Inflammatory macrophage treated with lipopolysaccharide for 1 hour (primary cell): ENCODE measurements around the gene CPA4.

Experiments used
- DNase-seq, 2 donors: peaks; one replicate each; pipeline ENCODE4 v3.0.0-alpha.2; 2020 to 2022

The CPA4 gene

GRCh38 chr7:130346177-130346905, 53.4 kb downstream of the CPA4 start:
- peak in 1 of 2 donors; percentile 24 for DNase-seq

- no peak for DNase-seq
Observed at GRCh38 chr7:130346941-130347340, 54.0 kb downstream of the CPA4 start.

DNA sequence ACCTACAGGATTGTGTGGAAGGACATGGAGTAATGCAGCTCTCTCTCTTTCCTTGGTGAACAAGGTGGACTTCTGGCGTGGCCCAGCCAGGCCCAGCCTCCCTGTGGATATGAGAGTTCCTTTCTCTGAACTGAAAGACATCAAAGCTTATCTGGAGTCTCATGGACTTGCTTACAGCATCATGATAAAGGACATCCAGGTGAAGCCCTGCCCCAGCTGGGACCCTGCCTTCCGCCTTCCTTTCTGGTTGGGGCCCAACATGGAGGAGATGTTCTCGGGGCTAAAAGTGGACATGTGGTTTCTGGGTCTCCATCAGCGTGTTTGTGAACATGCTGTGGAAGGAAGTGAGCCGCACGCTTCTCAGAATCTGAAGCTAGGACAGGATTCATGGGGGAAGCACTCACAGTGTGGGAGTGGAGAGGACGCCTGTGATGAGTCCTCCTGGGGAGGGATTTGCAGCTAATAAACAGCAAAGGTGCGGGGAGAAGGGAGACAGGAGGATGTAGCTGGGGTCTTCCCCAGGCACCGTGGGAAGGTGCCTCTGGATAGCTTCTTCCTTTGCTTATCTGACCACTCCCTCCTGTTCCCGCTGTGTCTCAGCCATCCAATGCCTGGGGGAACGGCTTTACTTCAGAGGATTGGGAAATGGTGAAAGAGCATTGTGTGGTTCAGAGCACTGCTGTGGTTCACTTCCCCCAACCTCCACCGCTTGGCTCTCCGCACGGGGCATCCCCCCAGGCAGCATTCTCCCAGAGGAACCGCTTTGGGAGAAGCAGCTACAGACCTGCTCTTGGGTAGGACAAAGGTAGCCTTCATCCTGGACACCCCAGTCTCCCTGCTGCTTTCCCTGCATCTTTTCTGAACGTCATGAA, 57.2 kb downstream of the CPA4 start:
- peak; percentile 22 to 52 for DNase-seq

GRCh38 chr7:130350945-130351790, 58.2 kb downstream of the CPA4 start:
- DNase-seq: peak; percentile 14 to 27

- DNase-seq: no peak
Observed at GRCh38 chr7:130351791-130352090, 58.8 kb downstream of the CPA4 start.

DNA sequence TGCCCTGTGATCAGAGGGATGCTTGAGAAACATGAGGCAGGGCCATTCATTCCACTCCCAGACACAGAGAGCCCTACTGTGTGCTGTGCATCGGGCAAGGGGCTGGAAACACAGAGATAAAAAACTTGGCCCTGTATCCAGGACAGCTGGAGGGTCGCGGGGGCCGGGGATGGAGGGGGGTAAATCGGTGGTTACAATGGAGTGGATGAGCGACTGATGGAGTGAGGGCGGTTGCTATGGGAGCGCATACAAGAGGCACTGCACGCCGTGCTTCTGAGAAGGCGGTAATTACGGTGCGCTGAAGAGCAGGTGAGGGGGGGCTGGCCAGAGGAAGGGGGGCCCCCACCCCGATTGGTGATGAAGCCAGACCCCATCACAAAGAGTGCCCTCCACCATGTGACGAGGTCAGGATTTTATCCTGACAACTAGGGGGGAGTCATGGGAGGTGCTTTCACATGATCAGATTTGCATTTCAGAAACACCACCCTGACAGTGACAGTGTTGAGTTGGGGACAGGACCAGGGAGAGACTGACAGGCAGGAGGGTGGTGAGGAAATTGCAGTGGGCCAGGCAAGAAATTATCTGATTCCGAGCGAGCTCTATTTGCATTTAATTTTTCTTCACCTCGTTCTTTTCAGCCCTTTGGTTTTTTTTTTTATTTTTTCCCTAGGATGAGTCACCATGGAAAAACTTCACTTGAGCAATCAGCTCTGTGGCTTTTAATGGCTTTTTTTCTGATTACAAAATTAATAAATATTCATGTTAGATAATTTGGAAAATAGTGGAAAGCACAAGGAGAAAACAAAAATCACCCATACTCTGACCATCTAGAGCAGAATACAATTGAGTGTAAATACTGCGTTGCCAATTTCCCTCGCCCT, 59.5 kb downstream of the CPA4 start:
- DNase-seq: peak; percentile 30 to 34

- DNase-seq: no peak
Observed at GRCh38 chr7:130353196-130353595, 60.2 kb downstream of the CPA4 start.

DNA sequence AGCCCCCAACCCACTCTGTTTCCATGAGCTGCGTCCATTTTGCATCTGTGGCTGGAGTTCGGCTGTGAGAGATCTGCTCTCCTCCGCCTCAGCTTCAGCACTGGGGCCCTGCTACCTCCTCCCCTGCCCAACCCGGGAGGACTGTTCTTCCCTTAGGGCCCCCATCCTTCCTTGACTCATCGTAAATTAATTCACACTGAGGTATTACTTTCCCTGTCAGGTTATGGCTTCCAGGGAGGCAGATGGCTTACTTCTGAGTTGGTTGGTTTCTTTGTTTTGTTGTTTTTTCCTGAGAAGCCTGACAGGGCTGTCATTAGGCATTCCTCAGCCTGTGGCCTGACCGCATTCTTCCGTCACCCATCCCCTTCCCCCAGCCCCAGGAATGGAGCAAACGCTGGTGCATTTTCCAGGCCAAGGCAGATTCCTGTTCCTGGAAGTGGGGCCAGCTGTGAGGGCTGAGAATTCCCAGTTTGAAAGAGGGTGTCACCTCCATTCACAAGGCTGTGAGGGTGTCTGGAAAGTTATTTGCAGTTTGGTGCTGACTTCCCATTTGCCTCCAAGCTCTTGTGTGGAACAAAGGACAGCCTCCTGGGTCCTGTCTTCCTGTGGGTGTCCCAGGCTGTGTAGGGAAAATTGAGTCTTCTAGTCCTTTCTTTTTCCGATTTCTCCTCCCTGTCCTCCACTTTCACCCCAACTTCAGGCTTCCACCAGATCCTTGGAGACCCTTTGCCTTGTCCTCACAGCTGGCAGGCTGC, 63.3 kb downstream of the CPA4 start:
- no peak for DNase-seq

DNA sequence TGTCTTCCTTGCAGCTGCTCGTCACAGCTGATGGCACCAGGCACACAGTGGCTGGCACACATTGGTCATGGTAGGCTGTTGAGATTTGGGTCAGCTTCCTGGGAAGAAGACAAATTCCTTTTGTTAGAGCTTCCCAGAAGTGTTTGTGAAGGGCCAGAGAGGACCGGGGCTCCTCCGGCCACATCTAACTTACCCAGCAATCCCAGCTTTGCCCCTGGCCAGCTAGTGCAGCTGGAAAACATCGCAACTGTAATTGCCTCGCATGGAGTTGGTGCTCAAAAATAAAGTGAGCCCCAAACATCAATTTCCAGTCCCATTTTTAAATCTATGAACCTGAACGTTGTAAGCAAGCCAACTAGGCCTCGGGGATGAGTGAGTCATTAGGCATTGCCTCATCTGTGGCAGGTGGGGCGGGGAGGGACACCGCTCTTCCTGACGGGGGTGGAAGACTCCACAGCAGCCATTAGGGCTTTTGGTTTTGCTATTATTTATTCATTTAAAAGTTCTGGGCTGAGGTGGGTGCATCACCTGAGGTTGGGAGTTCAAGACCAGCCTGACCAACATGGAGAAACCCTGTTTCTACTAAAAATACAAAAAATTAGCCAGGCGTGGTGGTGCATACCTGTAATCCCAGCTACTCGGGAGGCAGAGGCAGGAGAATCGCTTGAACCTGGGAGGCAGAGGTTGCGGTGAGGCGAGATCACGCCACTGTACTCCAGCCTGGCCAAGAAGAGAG, 64.1 kb downstream of the CPA4 start:
- peak in 1 of 2 donors; percentile 4 for DNase-seq

- no peak for DNase-seq
Observed at GRCh38 chr7:130358471-130358870, 65.5 kb downstream of the CPA4 start.

GRCh38 chr7:130359276-130359857, 66.4 kb downstream of the CPA4 start:
- no peak for DNase-seq

- no peak for DNase-seq
Observed at GRCh38 chr7:130360518-130360917, 67.6 kb downstream of the CPA4 start.

DNA sequence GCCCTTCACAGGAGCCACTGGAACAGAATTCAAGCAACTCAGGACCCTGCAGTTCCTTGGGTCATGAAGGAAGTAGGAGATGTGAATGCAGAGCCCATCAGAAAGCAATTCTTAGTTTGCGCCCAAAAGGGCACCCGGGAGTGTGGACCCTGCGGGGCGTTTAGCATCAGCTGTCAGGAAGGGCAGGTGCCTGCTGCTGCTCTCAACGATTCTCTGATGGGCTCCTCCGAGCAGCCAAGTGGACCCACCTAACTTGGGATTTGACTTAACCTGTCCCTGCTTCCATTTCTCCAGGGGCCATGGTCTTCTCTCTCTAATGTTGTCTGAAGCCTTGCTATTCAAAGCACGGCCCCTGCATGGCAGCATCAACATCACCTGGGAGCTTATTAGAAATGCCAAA, 68.7 kb downstream of the CPA4 start:
- DNase-seq: no peak

GRCh38 chr7:130362251-130362816, 69.4 kb downstream of the CPA4 start:
- no peak for DNase-seq

- peak in 1 of 2 donors; percentile 30 for DNase-seq
Observed at GRCh38 chr7:130363026-130363847, 70.3 kb downstream of the CPA4 start.

GRCh38 chr7:130364451-130364850, 71.5 kb downstream of the CPA4 start:
- no peak for DNase-seq

DNA sequence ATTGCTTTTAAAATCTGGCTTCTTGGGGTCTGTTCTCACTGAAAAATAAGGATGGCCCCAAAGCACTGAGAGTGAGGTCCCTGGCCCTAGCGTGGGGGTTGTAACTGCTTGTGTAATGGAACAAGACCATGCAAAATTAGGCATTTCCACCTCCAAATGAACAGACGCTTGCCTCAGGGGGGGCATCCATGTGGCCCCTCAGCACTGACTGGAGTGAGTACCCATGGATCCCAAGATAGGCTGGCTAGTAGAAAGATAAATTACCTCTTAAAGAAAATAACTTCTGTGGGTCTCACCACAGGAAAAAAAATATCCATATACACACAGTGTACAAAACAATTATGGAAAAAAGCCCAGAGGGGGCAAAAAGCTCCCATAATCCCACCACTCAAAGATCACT, 72.1 kb downstream of the CPA4 start:
- DNase-seq: no peak

- DNase-seq: no peak
Observed at GRCh38 chr7:130365511-130366441, 72.8 kb downstream of the CPA4 start.
